OCI-LY3 (cell line): ENCODE measurements around the gene STPG4.
"Not testable (repeated sequence)": the region's sequence is repeated elsewhere in the genome, so short reads cannot be mapped to it uniquely, and the experiment has no call there.

Experiments
- H2AFZ ChIP-seq: fragments of 200-600, 300-600 bp; shearing (Covaris generic); 2 replicates; pipeline ENCODE4 v1.6.0; 2014; ENCODE audit warnings: antibody characterized with exemption, low read depth, low read length
- H3K27ac ChIP-seq: fragments of 200-600, 300-600 bp; sonication (generic); 2 replicates; pipeline ENCODE4 v1.5.1; 2014; ENCODE audit warnings: mild to moderate bottlenecking, low read length, moderate library complexity, mixed read lengths
- H3K27me3 ChIP-seq: fragments of 200-600, 300-600 bp; sonication (generic); 2 replicates; pipeline ENCODE4 v1.6.1; 2014; ENCODE audit warnings: low read depth, low read length, mixed read lengths
- H3K36me3 ChIP-seq: fragments of 200-600, 300-600 bp; sonication (generic); replicated peaks from 2 replicates; pipeline ENCODE3; 2014; ENCODE audit warnings: low read depth, low read length, mixed read lengths
- H3K4me1 ChIP-seq: fragments of 300-600, 200-600 bp; sonication (generic); 2 replicates; pipeline ENCODE4 v1.6.1; 2014; ENCODE audit warnings: low read length, mixed read lengths
- H3K4me2 ChIP-seq: fragments of 200-600, 300-600 bp; sonication (generic); 2 replicates; pipeline ENCODE4 v1.6.1; 2014; ENCODE audit warnings: low read length, mixed read lengths
- H3K4me3 ChIP-seq: fragments of 300-600, 200-600 bp; sonication (generic); 2 replicates; pipeline ENCODE4 v1.5.1; 2014; ENCODE audit warnings: antibody characterized with exemption, mild to moderate bottlenecking, low read length, moderate library complexity
- H3K79me2 ChIP-seq: fragments of 300-600, 200-600 bp; shearing (Covaris generic); 2 replicates; pipeline ENCODE4 v1.6.1; 2014; ENCODE audit warnings: mild to moderate bottlenecking, low read length, mixed read lengths
- H3K9ac ChIP-seq: fragments of 300-600, 200-600 bp; shearing (Covaris generic); 2 replicates; pipeline ENCODE4 v1.6.0; 2014; ENCODE audit warnings: mild to moderate bottlenecking, low read length, moderate library complexity
- H3K9me3 ChIP-seq: fragments of 200-600, 300-600 bp; shearing (Covaris generic); 2 replicates; pipeline ENCODE4 v1.6.1; 2014; ENCODE audit warnings: low read length, mixed read lengths; ENCODE audit not compliant: insufficient read depth
- H4K20me1 ChIP-seq: fragments of 200-600, 300-600 bp; sonication (generic); 2 replicates; pipeline ENCODE4 v1.6.1; 2016; ENCODE audit warnings: low read length, mixed read lengths; ENCODE audit not compliant: insufficient read depth
- EZH2phosphoT487 ChIP-seq: fragments of 200-600 bp; shearing (Covaris generic); IDR thresholded peaks from 2 replicates; pipeline ENCODE4 v1.6.1; 2018; ENCODE audit warnings: antibody characterized with exemption, mixed run types, low read depth
- TF ChIP-seq, protein P1 (sequence below): fragments of 200-600, 300-600 bp; sonication (generic); IDR thresholded peaks from 2 replicates; pipeline ENCODE4 v1.5.1; 2014; ENCODE audit warnings: antibody characterized with exemption, low read length, low read depth

STPG4 gene

GRCh38 chr2:47109007-47109375 is 46.1 kb downstream of the STPG4 start:
- Histone ChIP-seq H3K9ac (no peak overlapping the region), H2AFZ (no peak overlapping the region), H3K9me3 (no peaks in the 10 kb centered on the region), H3K36me3 (no peaks in the 10 kb centered on the region), H3K4me1 (no peaks in the 10 kb centered on the region), H3K4me2 (no peak overlapping the region), H4K20me1 (no peaks in the 10 kb centered on the region), H3K27me3 (no peaks in the 10 kb centered on the region), H3K4me3 (no peak overlapping the region), H3K79me2 (no peaks in the 10 kb centered on the region), H3K27ac (no peak overlapping the region)
- TF ChIP-seq EZH2phosphoT487 = no peak
- TF ChIP-seq, protein P1, sequence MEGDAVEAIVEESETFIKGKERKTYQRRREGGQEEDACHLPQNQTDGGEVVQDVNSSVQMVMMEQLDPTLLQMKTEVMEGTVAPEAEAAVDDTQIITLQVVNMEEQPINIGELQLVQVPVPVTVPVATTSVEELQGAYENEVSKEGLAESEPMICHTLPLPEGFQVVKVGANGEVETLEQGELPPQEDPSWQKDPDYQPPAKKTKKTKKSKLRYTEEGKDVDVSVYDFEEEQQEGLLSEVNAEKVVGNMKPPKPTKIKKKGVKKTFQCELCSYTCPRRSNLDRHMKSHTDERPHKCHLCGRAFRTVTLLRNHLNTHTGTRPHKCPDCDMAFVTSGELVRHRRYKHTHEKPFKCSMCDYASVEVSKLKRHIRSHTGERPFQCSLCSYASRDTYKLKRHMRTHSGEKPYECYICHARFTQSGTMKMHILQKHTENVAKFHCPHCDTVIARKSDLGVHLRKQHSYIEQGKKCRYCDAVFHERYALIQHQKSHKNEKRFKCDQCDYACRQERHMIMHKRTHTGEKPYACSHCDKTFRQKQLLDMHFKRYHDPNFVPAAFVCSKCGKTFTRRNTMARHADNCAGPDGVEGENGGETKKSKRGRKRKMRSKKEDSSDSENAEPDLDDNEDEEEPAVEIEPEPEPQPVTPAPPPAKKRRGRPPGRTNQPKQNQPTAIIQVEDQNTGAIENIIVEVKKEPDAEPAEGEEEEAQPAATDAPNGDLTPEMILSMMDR = no peak

DNA sequence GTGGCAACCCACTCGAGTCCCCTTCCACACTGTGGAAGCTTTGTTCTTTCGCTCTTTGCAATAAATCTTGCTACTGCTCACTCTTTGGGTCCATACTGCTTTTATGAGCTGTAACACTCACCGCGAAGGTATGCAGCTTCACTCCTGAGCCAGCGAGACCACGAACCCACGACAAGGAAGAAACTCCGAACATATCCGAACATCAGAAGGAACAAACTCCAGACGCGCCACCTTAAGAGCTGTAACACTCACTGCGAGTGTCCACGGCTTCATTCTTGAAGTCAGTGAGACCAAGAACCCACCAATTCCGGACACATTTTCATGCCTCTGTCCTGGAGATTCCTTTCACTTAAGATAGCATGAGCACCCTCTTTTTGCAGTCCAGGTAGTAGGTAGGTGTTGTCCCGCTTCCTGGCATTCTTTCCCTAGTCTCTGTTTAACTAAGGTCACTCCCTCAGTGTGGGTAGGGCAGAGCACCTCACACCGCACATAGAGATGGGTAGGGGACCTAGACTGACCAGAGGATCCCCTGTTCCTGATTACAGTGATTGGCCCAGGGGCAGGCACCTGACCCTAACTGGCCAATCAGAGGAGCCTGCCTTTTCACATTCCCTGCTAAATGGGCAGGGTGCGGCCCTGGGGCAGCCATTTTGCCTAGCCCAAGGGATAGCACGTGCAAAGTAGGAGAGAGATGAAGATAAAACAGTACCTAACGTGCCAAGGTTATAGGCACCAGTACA is 46.7 kb downstream of the STPG4 start:
- not testable (repeated sequence) for H3K4me3 ChIP-seq, H3K36me3 ChIP-seq, H3K79me2 ChIP-seq, H4K20me1 ChIP-seq, H3K4me2 ChIP-seq, H3K27me3 ChIP-seq, H3K4me1 ChIP-seq, H3K9me3 ChIP-seq, H3K9ac ChIP-seq, H2AFZ ChIP-seq, H3K27ac ChIP-seq

DNA sequence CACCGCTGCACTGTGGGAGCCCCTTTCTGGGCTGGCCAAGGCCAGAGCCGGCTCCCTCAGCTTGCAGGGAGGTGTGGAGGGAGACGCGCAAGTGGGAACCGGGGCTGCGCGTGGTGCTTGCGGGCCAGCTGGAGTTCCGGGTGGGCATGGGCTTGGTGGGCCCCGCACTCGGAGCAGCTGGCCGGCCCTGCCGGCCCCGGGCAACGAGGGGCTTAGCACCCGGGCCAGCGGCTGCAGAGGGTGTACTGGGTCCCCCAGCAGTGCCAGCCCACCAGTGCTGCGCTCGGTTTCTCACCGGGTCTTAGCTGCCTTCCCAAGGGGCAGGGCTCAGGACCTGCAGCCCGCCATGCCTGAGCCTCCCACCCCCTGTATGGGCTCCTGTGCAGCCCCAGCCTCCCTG is 47.9 kb downstream of the STPG4 start:
- not testable (repeated sequence) for H3K4me2 ChIP-seq, H3K27me3 ChIP-seq, H2AFZ ChIP-seq, H3K4me1 ChIP-seq, H3K4me3 ChIP-seq, H3K79me2 ChIP-seq, H3K27ac ChIP-seq, H3K36me3 ChIP-seq, H3K9ac ChIP-seq, H4K20me1 ChIP-seq, H3K9me3 ChIP-seq

- not testable (repeated sequence) for H3K4me2 ChIP-seq, H3K4me1 ChIP-seq, H3K9ac ChIP-seq, H3K27me3 ChIP-seq, H3K36me3 ChIP-seq, H4K20me1 ChIP-seq, H2AFZ ChIP-seq, H3K79me2 ChIP-seq, H3K4me3 ChIP-seq, H3K27ac ChIP-seq, H3K9me3 ChIP-seq
These were observed 48.9 kb downstream of the STPG4 start for GRCh38 chr2:47106231-47106630.

- H3K4me2 ChIP-seq, H2AFZ ChIP-seq, H3K79me2 ChIP-seq, H3K27me3 ChIP-seq, H4K20me1 ChIP-seq, H3K4me1 ChIP-seq, H3K36me3 ChIP-seq, H3K4me3 ChIP-seq, H3K9ac ChIP-seq, H3K9me3 ChIP-seq, H3K27ac ChIP-seq: not testable (repeated sequence)
These were observed 55.4 kb downstream of the STPG4 start for GRCh38 chr2:47099712-47100111.

DNA sequence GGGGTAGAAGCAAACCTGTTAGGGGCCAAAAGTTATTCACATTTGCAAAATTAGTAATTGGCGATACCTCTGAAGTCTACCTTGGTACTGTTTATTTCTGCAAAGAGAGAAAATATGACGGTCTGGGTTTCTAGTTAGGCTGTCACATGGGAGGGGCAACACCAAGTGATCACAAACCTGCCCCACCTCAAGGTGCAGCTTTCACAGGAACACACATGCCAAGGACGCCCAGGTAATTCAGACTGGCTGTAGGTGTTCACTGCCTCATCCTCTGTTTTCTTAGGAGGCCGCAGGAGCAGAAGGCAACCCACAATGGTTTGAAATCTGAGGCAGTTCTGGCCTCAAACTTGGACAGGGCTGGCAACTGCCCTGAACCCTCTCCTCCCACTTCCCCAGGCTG is 56.2 kb downstream of the STPG4 start:
- Histone ChIP-seq H3K36me3 (no peaks in the 10 kb centered on the region), H3K27me3 (no peaks in the 10 kb centered on the region), H3K4me1 (no peaks in the 10 kb centered on the region), H3K9ac (no peak overlapping the region), H3K79me2 (no peaks in the 10 kb centered on the region), H3K9me3 (no peaks in the 10 kb centered on the region), H3K4me2 (no peak overlapping the region), H3K4me3 (no peak overlapping the region), H4K20me1 (no peaks in the 10 kb centered on the region), H2AFZ (no peak overlapping the region), H3K27ac (no peak overlapping the region)
- TF ChIP-seq EZH2phosphoT487 = no peak
- TF ChIP-seq, protein P1 = no peak
